H1 (cell line): ENCODE results near the gene TSHR. TPM values are rescaled to one million over a fixed set of nuclear protein-coding genes. Genes with fewer than 3 reads are reported as not detected.

ENCODE experiments used
- CTCF ChIA-PET: fragments of 300-600 bp; sonication (Branson Sonifier 250); formaldehyde crosslinking; loops from one replicate; lab custom pipeline; 2021; ENCODE audit not compliant: partially characterized antibody; lab: Charles Lee
- POLR2A ChIA-PET: fragments of 300-600 bp; sonication (Branson Sonifier 250); formaldehyde crosslinking; loops from one replicate; lab custom pipeline; 2021; ENCODE audit warnings: inconsistent platforms; ENCODE audit not compliant: partially characterized antibody; lab: Charles Lee
- DNase-seq, 2 experiments: peaks; one replicate each; pipeline versions ENCODE4 v3.0.0 to v3.0.0-alpha.2; 2010 to 2022; ENCODE audit warnings: low spot score in 2 of 2, low read depth in 1 of 2, mixed read lengths in 1 of 2
- FAIRE-seq: peaks from 2 replicates; lab custom pipeline; 2011; peaks lifted over from hg19 to GRCh38; lab: Jason Lieb, UNC
- H2AFZ ChIP-seq: 2 replicates; pipeline ENCODE4 v1.8.1; 2012; ENCODE audit warnings: low read length, inconsistent platforms
- H2AK5ac ChIP-seq: 2 replicates; pipeline ENCODE4 v1.6.1; 2013; ENCODE audit warnings: low read depth, low read length
- H2BK120ac ChIP-seq: replicated peaks from 2 replicates; pipeline ENCODE3; 2013; ENCODE audit warnings: low read depth, low read length, inconsistent platforms
- H2BK12ac ChIP-seq: 2 replicates; pipeline ENCODE4 v1.6.1; 2013; ENCODE audit warnings: low read depth, low read length
- H2BK15ac ChIP-seq: 2 replicates; pipeline ENCODE4 v1.6.1; 2013; ENCODE audit warnings: low read length
- H2BK20ac ChIP-seq: 2 replicates; pipeline ENCODE4 v1.6.1; 2013; ENCODE audit warnings: low read length
- H2BK5ac ChIP-seq: 2 replicates; pipeline ENCODE4 v1.6.1; 2013; ENCODE audit warnings: low read depth, low read length
- H3K14ac ChIP-seq: 2 replicates; pipeline ENCODE4 v1.6.1; 2013; ENCODE audit warnings: inconsistent platforms; ENCODE audit not compliant: insufficient read length
- H3K18ac ChIP-seq: 2 replicates; pipeline ENCODE4 v1.6.1; 2013; ENCODE audit warnings: low read length; ENCODE audit errors: extremely low read depth
- H3K23ac ChIP-seq: 2 replicates; pipeline ENCODE4 v1.6.1; 2013; ENCODE audit warnings: inconsistent platforms; ENCODE audit not compliant: insufficient read length
- H3K23me2 ChIP-seq: 2 replicates; pipeline ENCODE4 v1.6.1; 2013; ENCODE audit warnings: low read depth, low read length
- H3K27ac ChIP-seq: 2 replicates; pipeline ENCODE4 v1.6.1; 2011; ENCODE audit warnings: low read depth, low read length, inconsistent platforms
- H3K27me3 ChIP-seq, 4 experiments: replicated peaks in 1 of 4; 1 replicate in 1 of 4; 2 replicates in 3 of 4; pipeline versions ENCODE4 v1.6.1 to v1.8.1; 2011 to 2013; ENCODE audit warnings: low read length in 3 of 4, mild to moderate bottlenecking in 3 of 4, inconsistent platforms in 2 of 4, mixed read lengths in 2 of 4, moderate library complexity in 1 of 4; ENCODE audit not compliant: control insufficient read depth in 3 of 4, insufficient read depth in 3 of 4; ENCODE audit errors: extremely low read depth in 1 of 4
- H3K36me3 ChIP-seq, 4 experiments: 2 replicates each; pipeline versions ENCODE4 v1.6.1 to v1.8.1; 2011 to 2013; ENCODE audit warnings: mild to moderate bottlenecking in 4 of 4, low read length in 3 of 4, moderate library complexity in 2 of 4, control low read depth in 1 of 4, inconsistent platforms in 1 of 4; ENCODE audit not compliant: insufficient read depth in 4 of 4, control insufficient read depth in 2 of 4
- H3K4ac ChIP-seq: replicated peaks from 2 replicates; pipeline ENCODE3; 2013; ENCODE audit warnings: low read length, low read depth, mixed read lengths, inconsistent platforms; ENCODE audit not compliant: insufficient read length
- H3K4me1 ChIP-seq, 4 experiments: replicated peaks in 1 of 4; 1 replicate in 1 of 4; 2 replicates in 3 of 4; pipeline versions ENCODE4 v1.6.1 to v1.8.1; 2011 to 2013; ENCODE audit warnings: low read length in 3 of 4, inconsistent platforms in 2 of 4, mixed read lengths in 1 of 4; ENCODE audit not compliant: insufficient read depth in 4 of 4, control insufficient read depth in 3 of 4
- H3K4me2 ChIP-seq, 2 experiments: 2 replicates each; pipeline versions ENCODE4 v1.6.1 to v1.8.1; 2011 to 2013; ENCODE audit warnings: low read depth in 2 of 2, low read length in 2 of 2, control low read depth in 1 of 2, inconsistent platforms in 1 of 2, mild to moderate bottlenecking in 1 of 2; ENCODE audit not compliant: insufficient read depth in 1 of 2
- H3K4me3 ChIP-seq, 4 experiments: fragments of 200-600, 300-600 bp in 1 of 4; sonication (generic), shearing (Covaris generic), sonication (Bioruptor Twin) in 1 of 4; 2 replicates each; pipeline versions ENCODE4 v1.5.1 to v1.8.1; 2011 to 2016; ENCODE audit warnings: low read length in 4 of 4, low read depth in 3 of 4, control low read depth in 2 of 4, inconsistent platforms in 2 of 4, mild to moderate bottlenecking in 2 of 4, mixed read lengths in 1 of 4, moderate library complexity in 1 of 4; ENCODE audit not compliant: insufficient read depth in 2 of 4; ENCODE audit errors: extremely low read depth in 1 of 4
- H3K56ac ChIP-seq: replicated peaks from 2 replicates; pipeline ENCODE3; 2013; ENCODE audit warnings: low read depth, mild to moderate bottlenecking, mixed read lengths, low read length, inconsistent platforms; ENCODE audit not compliant: insufficient read length
- H3K79me1 ChIP-seq: 2 replicates; pipeline ENCODE4 v1.6.1; 2013; ENCODE audit warnings: low read depth, low read length, control low read depth
- H3K79me2 ChIP-seq, 2 experiments: 2 replicates each; pipeline versions ENCODE4 v1.6.1 to v1.8.1; 2012 to 2013; ENCODE audit warnings: low read length in 2 of 2, mild to moderate bottlenecking in 2 of 2, inconsistent platforms in 1 of 2; ENCODE audit not compliant: insufficient read depth in 2 of 2, control insufficient read depth in 1 of 2
- H3K9ac ChIP-seq, 4 experiments: replicated peaks in 1 of 4; 1 replicate in 1 of 4; 2 replicates in 3 of 4; pipeline versions ENCODE4 v1.6.1 to v1.8.1; 2011 to 2013; ENCODE audit warnings: low read depth in 3 of 4, low read length in 3 of 4, control low read depth in 2 of 4, mild to moderate bottlenecking in 2 of 4, moderate library complexity in 2 of 4, inconsistent platforms in 1 of 4; ENCODE audit errors: extremely low read depth in 1 of 4
- H3K9me3 ChIP-seq, 2 experiments: 2 replicates each; pipeline versions ENCODE4 v1.6.1 to v1.8.1; 2012 to 2013; ENCODE audit warnings: mild to moderate bottlenecking in 2 of 2, moderate library complexity in 2 of 2, control low read depth in 1 of 2, inconsistent platforms in 1 of 2, low read depth in 1 of 2, low read length in 1 of 2, mixed read lengths in 1 of 2; ENCODE audit not compliant: insufficient read depth in 2 of 2
- H4K20me1 ChIP-seq, 2 experiments: replicated peaks in 1 of 2; 2 replicates each; pipeline versions ENCODE3 to v1.8.1; 2011 to 2013; ENCODE audit warnings: inconsistent platforms in 2 of 2, low read length in 2 of 2, mild to moderate bottlenecking in 1 of 2; ENCODE audit not compliant: insufficient read depth in 2 of 2, control insufficient read depth in 1 of 2
- H4K5ac ChIP-seq: 2 replicates; pipeline ENCODE4 v1.6.1; 2013; ENCODE audit warnings: low read length, low read depth, mixed read lengths, inconsistent platforms; ENCODE audit not compliant: insufficient read length
- H4K8ac ChIP-seq: 2 replicates; pipeline ENCODE4 v1.8.0; 2013; ENCODE audit warnings: mild to moderate bottlenecking, moderate library complexity, low read length, inconsistent platforms; ENCODE audit not compliant: insufficient read depth; ENCODE audit errors: extremely low read depth
- H4K91ac ChIP-seq: replicated peaks from 2 replicates; pipeline ENCODE3; 2013; ENCODE audit warnings: low read length, mixed read lengths, inconsistent platforms; ENCODE audit not compliant: insufficient read length
- CBX8 ChIP-seq: fragments of 300-800, 300-1000 bp; sonication (generic); IDR thresholded peaks from 2 replicates; pipeline ENCODE4 v1.7.1; 2016; ENCODE audit warnings: low read depth, low read length, borderline replicate concordance
- HDAC6 ChIP-seq: IDR thresholded peaks from one replicate; pipeline ENCODE4 v1.7.1; 2012; ENCODE audit warnings: low read depth, mild to moderate bottlenecking, inconsistent platforms, low read length, moderate library complexity
- JUND ChIP-seq: IDR thresholded peaks from 2 replicates; pipeline ENCODE4 v1.6.1; 2011; ENCODE audit warnings: mild to moderate bottlenecking, improper control_type of control experiment, low read length
- PHF8 ChIP-seq: fragments of 200-600 bp; sonication (generic); conservative IDR thresholded peaks from 2 replicates; pipeline ENCODE4 v1.7.1; 2012; ENCODE audit warnings: low read depth, mild to moderate bottlenecking, inconsistent platforms, low read length, moderate library complexity
- WGBS, 2 experiments: shearing (Covaris generic) in 1 of 2; methylation state at CpG; one replicate each; pipeline versions ENCODE4 v1.1.6 to v1.1.7; 2013 to 2015; ENCODE audit warnings: low lambda C conversion rate in 2 of 2, mixed read lengths in 2 of 2, inconsistent platforms in 1 of 2, low coverage in 1 of 2, missing lambda C conversion rate in 1 of 2; ENCODE audit not compliant: insufficient replicate concordance in 2 of 2, insufficient coverage in 1 of 2, insufficient read length in 1 of 2; ENCODE audit errors: extremely low coverage in 1 of 2, missing lambda C conversion rate in 1 of 2; 5-methylcytosine and 5-hydroxymethylcytosine counted together
- polyA plus RNA-seq, 7 experiments: library from polyadenylated mRNA; depleted of rRNA in 3 of 7; stranded (reverse) in 5 of 7; unstranded in 2 of 7; fragments of >200 nt in 5 of 7; fragments of 200-250 nt in 2 of 7; gene quantifications; 1 replicate in 5 of 7; 2 replicates in 1 of 7; 4 replicates in 1 of 7; pipeline versions ENCODE4 v1.2.1 to v1.2.3, GENCODE V29; 2011 to 2013; ENCODE audit warnings: missing spikeins in 2 of 7, mixed read lengths in 2 of 7
- total RNA-seq: library from RNA; stranded (reverse); fragmentation: NEBNext Ultra II Directional; extraction: Animal tissue kit (Norgen Biotek cat#: 25700); gene quantifications from 2 replicates; pipeline ENCODE4 v1.2.1, GENCODE V29; 2021
- TF ChIP-seq, protein P1 (sequence below): IDR thresholded peaks from 2 replicates; pipeline ENCODE4 v1.6.1; 2012; ENCODE audit warnings: inconsistent platforms

The TSHR gene
- total and polyA plus RNA-seq, 2 of the 8 experiments (the other 6 are each of a cell fraction or from before 2014, with no cell fraction given), result 0.27 TPM; not detected in 1

- Histone ChIP-seq H3K9ac (no peak overlapping the region), H3K79me1 (no peaks in the 10 kb centered on the region; the same call in 1 of the 2 replicates), H3K36me3 (no peaks in the 10 kb centered on the region; a peak in 1 of 8 replicates), H3K56ac (no peak overlapping the region), H2BK12ac (no peak overlapping the region), H4K20me1 (peaks cover 0 to 3% of the 10 kb centered on the region in 2 experiments), H2BK5ac (no peak overlapping the region), H3K27me3 (no peaks in the 10 kb centered on the region), H4K5ac (no peak overlapping the region)
- POLR2A ChIA-PET, result no interaction called here
- FAIRE-seq, result no peak
- 89% methylated on average over 4 of the region's 4 CpGs; no CpG with 5 or more reads in 1 of the 2 experiments for WGBS, 2 experiments
- no peak for TF ChIP-seq HDAC6
- no peak for TF ChIP-seq JUND
- TF ChIP-seq, protein P1, sequence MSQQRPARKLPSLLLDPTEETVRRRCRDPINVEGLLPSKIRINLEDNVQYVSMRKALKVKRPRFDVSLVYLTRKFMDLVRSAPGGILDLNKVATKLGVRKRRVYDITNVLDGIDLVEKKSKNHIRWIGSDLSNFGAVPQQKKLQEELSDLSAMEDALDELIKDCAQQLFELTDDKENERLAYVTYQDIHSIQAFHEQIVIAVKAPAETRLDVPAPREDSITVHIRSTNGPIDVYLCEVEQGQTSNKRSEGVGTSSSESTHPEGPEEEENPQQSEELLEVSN, result no peak
- TF ChIP-seq CBX8, result no peak
- no peak for TF ChIP-seq PHF8
- TF ChIP-seq, all 59 proteins: peak for 0
- H2BK20ac ChIP-seq, result no peak overlapping the region
- H3K79me2 ChIP-seq, result no peaks in the 10 kb centered on the region
- no peaks in the 10 kb centered on the region for H3K9me3 ChIP-seq
- H3K4me2 ChIP-seq, result no peak overlapping the region
- H2AFZ ChIP-seq, result no peak overlapping the region
- H3K4ac ChIP-seq, result no peak overlapping the region
- H2AK5ac ChIP-seq, result no peak overlapping the region
- H3K23me2 ChIP-seq, result no peaks in the 10 kb centered on the region
- peaks cover 0 to 2% (median 0%) of the 10 kb centered on the region in 4 experiments; a peak in 1 of 7 replicates for H3K4me1 ChIP-seq
- no peak overlapping the region for H2BK15ac ChIP-seq
- no peak overlapping the region for H3K14ac ChIP-seq
- H3K27ac ChIP-seq, result no peak overlapping the region
- CTCF ChIA-PET, result interaction anchor here (0.6 to 1.3 kb wide), 3 partner anchors 7 to 225 kb away, joined by 3 to 5 read pairs (median 3); partner anchors contain the start of gene CEP128
- H3K23ac ChIP-seq, result no peak overlapping the region
- no peak overlapping the region for H3K18ac ChIP-seq
- H4K91ac ChIP-seq, result no peak overlapping the region
- no peak for DNase-seq
- H4K8ac ChIP-seq, result no peak overlapping the region
- H3K4me3 ChIP-seq, result no peak overlapping the region
- no peak overlapping the region for H2BK120ac ChIP-seq
Measured at GRCh38 chr14:80933686-80934085, 21.7 kb upstream of the TSHR start.
